Measurements from ENCODE around the gene PLK5. TPM values are rescaled to one million over a fixed set of nuclear protein-coding genes. Genes with fewer than 3 reads are reported as not detected.

The PLK5 gene
- total RNA-seq, 4 donors from 2014 or later: 0.15 TPM; not detected in 3

GRCh38 chr19:1553415-1553814 is 29.5 kb downstream of the PLK5 start:
- peaks cover 0 to 20% of the 10 kb centered on the region in 2 donors for H3K36me3 ChIP-seq
- peaks cover 8% of the 10 kb centered on the region for H3K27me3 ChIP-seq
- no peak for ATAC-seq
- no peaks in the 10 kb centered on the region for H3K9me3 ChIP-seq
- WGBS, 2 donors (ENCODE audit: low coverage in 1 of 2): 73 to 100% methylated on average over 1 to 8 of the region's 10 CpGs
- no peak overlapping the region for H3K4me3 ChIP-seq
- no peak overlapping the region for H3K27ac ChIP-seq
- no peaks in the 10 kb centered on the region for H3K4me1 ChIP-seq
- TF ChIP-seq POLR2AphosphoS5 (IDR thresholded peaks at IDR 0.05) (no peak), EP300 (IDR thresholded peaks at IDR 0.05) (no peak), POLR2A (IDR thresholded peaks at IDR 0.05) (no peak), CTCF (IDR thresholded peaks at IDR 0.05) (no peak)

- Histone ChIP-seq H3K4me3 (no peak overlapping the region), H3K27me3 (peaks cover 8% of the 10 kb centered on the region), H3K4me1 (no peaks in the 10 kb centered on the region), H3K9me3 (no peaks in the 10 kb centered on the region), H3K27ac (no peak overlapping the region), H3K36me3 (peaks cover 0 to 20% of the 10 kb centered on the region in 2 donors)
- TF ChIP-seq EP300 (IDR thresholded peaks at IDR 0.05) (no peak), POLR2AphosphoS5 (IDR thresholded peaks at IDR 0.05) (no peak), POLR2A (IDR thresholded peaks at IDR 0.05) (no peak), CTCF (IDR thresholded peaks at IDR 0.05) (no peak)
- no peak for ATAC-seq
- 83 to 84% methylated on average over 19 to 24 of the region's 24 CpGs for WGBS, 2 donors (ENCODE audit: low coverage in 1 of 2)
Measured at GRCh38 chr19:1554968-1555367, 31.1 kb downstream of the PLK5 start.

- peaks cover 0 to 2% (median 0%) of the 10 kb centered on the region in 3 donors for H3K4me1 ChIP-seq
- TF ChIP-seq POLR2A (IDR thresholded peaks at IDR 0.05): no peak
- no peak for TF ChIP-seq POLR2AphosphoS5 (IDR thresholded peaks at IDR 0.05)
- TF ChIP-seq EP300 (IDR thresholded peaks at IDR 0.05): no peak
- no peak for TF ChIP-seq CTCF (IDR thresholded peaks at IDR 0.05)
- H3K36me3 ChIP-seq: peaks cover 0 to 20% of the 10 kb centered on the region in 2 donors
- H3K4me3 ChIP-seq: no peak overlapping the region
- WGBS, 2 donors (ENCODE audit: low coverage in 1 of 2): 100% methylated on average over 1 of the region's 121 CpGs; no CpG with 5 or more reads in 1 of the 2 donors
- H3K27me3 ChIP-seq: peaks cover 2% of the 10 kb centered on the region
- no peak for ATAC-seq
- no peak overlapping the region for H3K27ac ChIP-seq
- H3K9me3 ChIP-seq: no peaks in the 10 kb centered on the region
Measured at GRCh38 chr19:1555487-1556389, 31.9 kb downstream of the PLK5 start.

DNA sequence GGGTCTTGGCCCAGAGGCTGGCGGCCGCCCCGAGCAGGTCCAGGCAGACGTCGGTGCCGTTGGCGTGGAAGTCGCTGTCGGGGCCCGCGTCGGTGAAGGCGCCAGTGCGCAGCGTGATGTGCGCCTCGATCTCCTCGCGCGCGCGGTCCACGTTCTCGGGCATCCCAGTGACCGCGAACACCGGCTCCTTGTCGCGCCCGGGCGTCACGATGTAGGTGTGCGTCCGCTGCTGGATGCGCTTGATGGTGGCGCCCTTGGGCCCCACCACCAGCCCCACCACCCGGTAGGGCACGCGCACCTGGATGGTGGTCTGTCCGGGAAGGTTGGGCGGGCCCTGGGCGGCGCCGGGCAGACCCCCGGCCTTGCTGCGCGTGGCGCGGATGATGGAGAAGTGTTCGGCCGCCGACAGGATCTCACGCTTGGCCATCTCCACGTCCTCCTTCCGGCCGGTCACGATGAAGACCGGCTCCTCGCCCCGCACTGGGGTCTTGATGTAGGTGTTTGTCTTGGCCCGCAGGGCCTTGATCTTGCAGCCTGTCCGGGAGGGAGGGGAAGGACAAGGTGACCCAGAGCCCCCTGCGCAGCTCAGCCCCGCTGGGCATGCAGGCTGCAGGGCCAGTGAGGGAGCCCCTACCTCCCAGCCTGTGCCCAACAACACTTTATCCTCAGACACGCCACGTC is 32.7 kb downstream of the PLK5 start:
- WGBS, 2 donors (ENCODE audit: low coverage in 1 of 2): 63 to 100% methylated on average over 2 of the region's 66 CpGs
- Histone ChIP-seq H3K4me1 (peaks cover 0 to 7% (median 0%) of the 10 kb centered on the region in 3 donors), H3K4me3 (no peak overlapping the region), H3K27ac (no peak overlapping the region), H3K27me3 (no peaks in the 10 kb centered on the region), H3K36me3 (peaks cover 0 to 20% of the 10 kb centered on the region in 2 donors), H3K9me3 (no peaks in the 10 kb centered on the region)
- no peak for ATAC-seq
- TF ChIP-seq CTCF (IDR thresholded peaks at IDR 0.05): no peak
- TF ChIP-seq POLR2A (IDR thresholded peaks at IDR 0.05): no peak
- no peak for TF ChIP-seq EP300 (IDR thresholded peaks at IDR 0.05)
- TF ChIP-seq POLR2AphosphoS5 (IDR thresholded peaks at IDR 0.05): no peak

Data from gastroesophageal sphincter (tissue), 4 donors.